Peyer's patch (tissue), 4 donors: Measurements from ENCODE around the gene SMARCD3. TPM values are rescaled to one million over a fixed set of nuclear protein-coding genes. Genes with fewer than 3 reads are reported as not detected.

Experiments used
- DNase-seq, 3 donors: peaks; one replicate each; pipeline ENCODE4 v3.0.0-alpha.2; 2017 to 2019
- H3K27ac ChIP-seq, 4 donors: fragments of 200-600 bp; sonication (generic); one replicate each; pipeline ENCODE4 v1.5.1; 2016 to 2019
- H3K27me3 ChIP-seq, 2 donors: fragments of 200-600 bp; sonication (generic); one replicate each; pipeline ENCODE4 v1.5.1; 2019
- H3K36me3 ChIP-seq, 3 donors: fragments of 200-600 bp; sonication (generic); one replicate each; pipeline ENCODE4 v1.5.1; 2016 to 2019
- H3K4me1 ChIP-seq, 4 donors: fragments of 200-600 bp; sonication (generic); one replicate each; pipeline ENCODE4 v1.5.1; 2016 to 2019
- H3K4me3 ChIP-seq, 4 donors: fragments of 200-600 bp; sonication (generic); 1 replicate in 3 of 4; 2 replicates in 1 of 4; pipeline ENCODE4 v1.5.1; 2016 to 2019; ENCODE audit warnings: mild to moderate bottlenecking in 1 of 4
- H3K9me3 ChIP-seq, 4 donors: fragments of 200-600 bp; sonication (generic); one replicate each; pipeline ENCODE4 v1.5.1; 2016 to 2019; ENCODE audit warnings: mild to moderate bottlenecking in 1 of 4
- POLR2A ChIP-seq, 2 donors: fragments of 450-650 bp; IDR thresholded peaks; one replicate each; pipeline ENCODE4 v1.5.1; 2017; ENCODE audit warnings: antibody characterized with exemption in 2 of 2, mild to moderate bottlenecking in 2 of 2, moderate library complexity in 2 of 2
- total RNA-seq, 4 donors: library from RNA; depleted of rRNA; stranded (reverse); fragments of >200 nt; gene quantifications; one replicate each; pipeline ENCODE4 v1.1.0, GENCODE V29; 2016
- TF ChIP-seq, protein P1 (sequence below), 6 experiments: fragments of 450-650 bp in 4 of 6; fragments of 200-600 bp in 2 of 6; sonication (generic) in 1 of 6; IDR thresholded peaks; one replicate each; pipeline ENCODE4 v1.5.1; 2017 to 2019; ENCODE audit warnings: antibody characterized with exemption in 6 of 6, mild to moderate bottlenecking in 3 of 6, moderate library complexity in 1 of 6

Gene SMARCD3
- total RNA-seq, 4 donors from 2014 or later = 1.2 to 61.1 (median 18.3) TPM

- peaks cover 0 to 55% (median 0%) of the 10 kb centered on the region in 3 donors for H3K36me3 ChIP-seq
- H3K9me3 ChIP-seq = no peaks in the 10 kb centered on the region
- peaks cover 0 to 12% (median 7%) of the 10 kb centered on the region in 4 donors for H3K4me1 ChIP-seq
- no peak overlapping the region for H3K4me3 ChIP-seq
- H3K27ac ChIP-seq = no peak overlapping the region
- no peak for TF ChIP-seq POLR2A (IDR thresholded peaks at IDR 0.05)
- TF ChIP-seq, protein P1, sequence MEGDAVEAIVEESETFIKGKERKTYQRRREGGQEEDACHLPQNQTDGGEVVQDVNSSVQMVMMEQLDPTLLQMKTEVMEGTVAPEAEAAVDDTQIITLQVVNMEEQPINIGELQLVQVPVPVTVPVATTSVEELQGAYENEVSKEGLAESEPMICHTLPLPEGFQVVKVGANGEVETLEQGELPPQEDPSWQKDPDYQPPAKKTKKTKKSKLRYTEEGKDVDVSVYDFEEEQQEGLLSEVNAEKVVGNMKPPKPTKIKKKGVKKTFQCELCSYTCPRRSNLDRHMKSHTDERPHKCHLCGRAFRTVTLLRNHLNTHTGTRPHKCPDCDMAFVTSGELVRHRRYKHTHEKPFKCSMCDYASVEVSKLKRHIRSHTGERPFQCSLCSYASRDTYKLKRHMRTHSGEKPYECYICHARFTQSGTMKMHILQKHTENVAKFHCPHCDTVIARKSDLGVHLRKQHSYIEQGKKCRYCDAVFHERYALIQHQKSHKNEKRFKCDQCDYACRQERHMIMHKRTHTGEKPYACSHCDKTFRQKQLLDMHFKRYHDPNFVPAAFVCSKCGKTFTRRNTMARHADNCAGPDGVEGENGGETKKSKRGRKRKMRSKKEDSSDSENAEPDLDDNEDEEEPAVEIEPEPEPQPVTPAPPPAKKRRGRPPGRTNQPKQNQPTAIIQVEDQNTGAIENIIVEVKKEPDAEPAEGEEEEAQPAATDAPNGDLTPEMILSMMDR (IDR thresholded peaks at IDR 0.05) = no peak
- no peaks in the 10 kb centered on the region for H3K27me3 ChIP-seq
- peak in 1 of 3 donors; percentile 37 for DNase-seq
These were observed 9.3 kb downstream of the SMARCD3 start for GRCh38 chr7:151238924-151239836.

GRCh38 chr7:151238190-151238810 lies 10.2 kb downstream of the SMARCD3 start:
- peaks cover 0 to 11% (median 6%) of the 10 kb centered on the region in 4 donors for H3K4me1 ChIP-seq
- H3K9me3 ChIP-seq = no peaks in the 10 kb centered on the region
- TF ChIP-seq, protein P1 (IDR thresholded peaks at IDR 0.05) = no peak
- no peak for TF ChIP-seq POLR2A (IDR thresholded peaks at IDR 0.05)
- peak in 1 of 3 donors; percentile 37 for DNase-seq
- peaks cover 0 to 55% (median 0%) of the 10 kb centered on the region in 3 donors for H3K36me3 ChIP-seq
- H3K4me3 ChIP-seq = no peak overlapping the region
- H3K27ac ChIP-seq = no peak overlapping the region
- H3K27me3 ChIP-seq = no peaks in the 10 kb centered on the region

DNA sequence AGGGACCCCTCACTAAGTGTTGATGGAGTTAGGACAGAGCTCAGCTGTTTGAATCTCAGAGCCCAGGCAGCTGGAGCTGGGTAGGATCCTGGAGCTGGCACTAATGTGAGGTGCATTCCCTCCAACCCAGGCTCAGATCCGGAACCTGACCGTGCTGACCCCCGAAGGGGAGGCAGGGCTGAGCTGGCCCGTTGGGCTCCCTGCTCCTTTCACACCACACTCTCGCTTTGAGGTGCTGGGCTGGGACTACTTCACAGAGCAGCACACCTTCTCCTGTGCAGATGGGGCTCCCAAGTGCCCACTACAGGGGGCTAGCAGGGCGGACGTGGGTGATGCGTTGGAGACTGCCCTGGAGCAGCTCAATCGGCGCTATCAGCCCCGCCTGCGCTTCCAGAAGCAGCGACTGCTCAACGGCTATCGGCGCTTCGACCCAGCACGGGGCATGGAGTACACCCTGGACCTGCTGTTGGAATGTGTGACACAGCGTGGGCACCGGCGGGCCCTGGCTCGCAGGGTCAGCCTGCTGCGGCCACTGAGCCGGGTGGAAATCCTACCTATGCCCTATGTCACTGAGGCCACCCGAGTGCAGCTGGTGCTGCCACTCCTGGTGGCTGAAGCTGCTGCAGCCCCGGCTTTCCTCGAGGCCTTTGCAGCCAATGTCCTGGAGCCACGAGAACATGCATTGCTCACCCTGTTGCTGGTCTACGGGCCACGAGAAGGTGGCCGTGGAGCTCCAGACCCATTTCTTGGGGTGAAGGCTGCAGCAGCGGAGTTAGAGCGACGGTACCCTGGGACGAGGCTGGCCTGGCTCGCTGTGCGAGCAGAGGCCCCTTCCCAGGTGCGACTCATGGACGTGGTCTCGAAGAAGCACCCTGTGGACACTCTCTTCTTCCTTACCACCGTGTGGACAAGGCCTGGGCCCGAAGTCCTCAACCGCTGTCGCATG lies 11.0 kb downstream of the SMARCD3 start:
- DNase-seq = peak in 1 of 3 donors; percentile 40
- no peaks in the 10 kb centered on the region for H3K27me3 ChIP-seq
- TF ChIP-seq, protein P1 (IDR thresholded peaks at IDR 0.05) = no peak
- no peak for TF ChIP-seq POLR2A (IDR thresholded peaks at IDR 0.05)
- no peaks in the 10 kb centered on the region for H3K9me3 ChIP-seq
- H3K4me3 ChIP-seq = no peak overlapping the region
- peaks cover 0 to 55% (median 0%) of the 10 kb centered on the region in 3 donors for H3K36me3 ChIP-seq
- no peak overlapping the region for H3K27ac ChIP-seq
- peaks cover 0 to 12% (median 7%) of the 10 kb centered on the region in 4 donors for H3K4me1 ChIP-seq

- Histone ChIP-seq H3K4me3 (no peak overlapping the region), H3K4me1 (peaks cover 0 to 12% (median 7%) of the 10 kb centered on the region in 4 donors), H3K36me3 (peaks cover 0 to 55% (median 0%) of the 10 kb centered on the region in 3 donors), H3K9me3 (no peaks in the 10 kb centered on the region), H3K27ac (no peak overlapping the region), H3K27me3 (no peaks in the 10 kb centered on the region)
- peak in 1 of 3 donors; percentile 25 for DNase-seq
- TF ChIP-seq, protein P1 (IDR thresholded peaks at IDR 0.05) = no peak
- TF ChIP-seq POLR2A (IDR thresholded peaks at IDR 0.05) = no peak
These were observed 12.1 kb downstream of the SMARCD3 start for GRCh38 chr7:151236406-151236805.
